ENCODE data around the gene MBTPS1. TPM values are rescaled to one million over a fixed set of nuclear protein-coding genes. Genes with fewer than 3 reads are reported as not detected.
A peak's percentile ranks its signal among the peaks of the same experiment; 100 is the strongest.

Gene MBTPS1
- total and polyA plus RNA-seq, 9 of the 15 experiments (the other 6 are each of a cell fraction or from before 2014, with no cell fraction given), result 2.8 to 57.6 (median 43.8) TPM

- TF ChIP-seq KDM5B (IDR thresholded peaks at IDR 0.05; ENCODE audit: insufficient replicate concordance, low read depth, low read length) (peak; percentile 85), PRDM10 (IDR thresholded peaks at IDR 0.05; ENCODE audit: partially characterized antibody) (peak; percentile 64), TAF1 (IDR thresholded peaks at IDR 0.05; ENCODE audit: control insufficient read depth, extremely low read depth, insufficient read depth, low read length, severe bottlenecking) (peak; percentile 40), XRCC4 (IDR thresholded peaks at IDR 0.05; ENCODE audit: extremely low read depth, insufficient read depth, insufficient read length) (no peak), ZNF212 (CRISPR knock-in tag; IDR thresholded peaks at IDR 0.05) (0 out of 2 replicates have a peak, but pooled peaks have one; percentile 44), ZNF277 (CRISPR knock-in tag; IDR thresholded peaks at IDR 0.05; ENCODE audit: borderline replicate concordance) (no peak), ZNF583 (CRISPR knock-in tag; IDR thresholded peaks at IDR 0.05) (no peak), SREBF2 (CRISPR knock-in tag; IDR thresholded peaks at IDR 0.05) (no peak), ZNF668 (CRISPR knock-in tag; IDR thresholded peaks at IDR 0.05) (no peak), ZNF512 (tag; IDR thresholded peaks at IDR 0.05) (no peak), FOXP1 (CRISPR knock-in tag; IDR thresholded peaks at IDR 0.05) (peak; percentile 41), ZNF785 (CRISPR knock-in tag; IDR thresholded peaks at IDR 0.05) (no peak), EWSR1 (IDR thresholded peaks at IDR 0.05; ENCODE audit: borderline replicate concordance, low read depth, partially characterized antibody) (no peak), FIP1L1 (IDR thresholded peaks at IDR 0.05; ENCODE audit: low read depth, low read length, poor library complexity, severe bottlenecking) (peak; percentile 83), IRF1 (CRISPR knock-in tag; IDR thresholded peaks at IDR 0.05; ENCODE audit: borderline replicate concordance) (no peak), NR2C2 (CRISPR knock-in tag; IDR thresholded peaks at IDR 0.05) (peak; percentile 76), NR2C2 (tag; IDR thresholded peaks at IDR 0.05) (peak; percentile 90), CHD1 (IDR thresholded peaks at IDR 0.05; ENCODE audit: low read length) (peak; percentile 75), ZNF239 (CRISPR knock-in tag; IDR thresholded peaks at IDR 0.05) (no peak), ZNF586 (CRISPR knock-in tag; conservative IDR thresholded peaks at IDR 0.05) (no peak)
These were observed at the start of gene MBTPS1 (continued) for GRCh38 chr16:84116720-84117493.
